Psoas muscle (tissue), 8 donors: ENCODE measurements around the gene ZBTB16. TPM values are rescaled to one million over a fixed set of nuclear protein-coding genes. Genes with fewer than 3 reads are reported as not detected.

ENCODE experiments used
- ATAC-seq, 4 donors: fragments of 200-7000 bp; cut with Tn5 transposase; one replicate each; pipeline ENCODE4 v1.9.1; 2020; ENCODE audit warnings: moderate library complexity in 3 of 4, mild to moderate bottlenecking in 2 of 4
- DNase-seq, 2 donors: peaks; one replicate each; pipeline ENCODE4 v3.0.0-alpha.2; 2020
- H3K27ac ChIP-seq: fragments of 200-600 bp; one replicate; pipeline ENCODE4 v1.8.0; 2022
- H3K27me3 ChIP-seq, 3 donors: fragments of 200-600 bp in 1 of 3; one replicate each; pipeline versions ENCODE4 v1.6.1 to v1.8.0; 2013 to 2022; ENCODE audit warnings: low read length in 2 of 3, mild to moderate bottlenecking in 2 of 3, moderate library complexity in 1 of 3; ENCODE audit not compliant: insufficient read depth in 3 of 3
- H3K36me3 ChIP-seq, 2 donors: fragments of 200-600 bp in 1 of 2; one replicate each; pipeline versions ENCODE4 v1.6.1 to v1.8.0; 2013 to 2022; ENCODE audit warnings: low read depth in 1 of 2, mild to moderate bottlenecking in 1 of 2, moderate library complexity in 1 of 2; ENCODE audit not compliant: insufficient read depth in 1 of 2
- H3K4me1 ChIP-seq: fragments of 200-600 bp; one replicate; pipeline ENCODE4 v1.8.0; 2022
- H3K4me3 ChIP-seq: fragments of 200-600 bp; one replicate; pipeline ENCODE4 v1.8.0; 2022; ENCODE audit warnings: mild to moderate bottlenecking
- H3K9me3 ChIP-seq: fragments of 200-600 bp; one replicate; pipeline ENCODE4 v1.8.0; 2022
- WGBS, 3 donors: extraction: QIAGEN DNeasy Blood & Tissue Kit; methylation state at CpG; one replicate each; pipeline versions ENCODE4 v1.1.6 to v1.1.7; 2013; 5-methylcytosine and 5-hydroxymethylcytosine counted together
- intact Hi-C, 2 donors: fragments of 100-400 bp; cut with DNase I; formaldehyde crosslinking; loops; one replicate each; pipeline versions ENCODE4 v1.11.0 to v1.14.2; 2022
- polyA plus RNA-seq, 3 donors: library from polyadenylated mRNA; stranded (reverse); fragments of 200-250 nt; gene quantifications; one replicate each; pipeline ENCODE4 v1.2.3, GENCODE V29; 2013
- total RNA-seq, 4 donors: library from RNA; stranded (reverse); fragmentation: NEBNext Ultra II Directional in 2 of 4; extraction: Animal tissue kit (Norgen Biotek cat#: 25700) in 2 of 4; gene quantifications; one replicate each; pipeline versions ENCODE4 v1.2.1 to v1.2.4, GENCODE V29; 2021 to 2023
- TF ChIP-seq, protein P1 (sequence below): fragments of 200-600 bp; IDR thresholded peaks from one replicate; pipeline ENCODE4 v1.8.0; 2022; ENCODE audit warnings: antibody characterized with exemption
- donor health status: healthy with polysubstance abuse.
- donor health status: DM: no; HTN: no; CAD: no; lungs with moderate emphysema.
- donor health status: Bipolar disorder and iron deficiency.
- donor health status: healthy.
- donor health status: DM: yes; HTN: yes; CAD: no.
- donor health status: DM: no; HTN: no; CAD: no.
- donor health status: DM: no; HTN: no; CAD: no.
- donor health status: DM: yes; HTN: yes; CAD: no.

The ZBTB16 gene
- total and polyA plus RNA-seq, 7 donors = 11.7 to 299 (median 89.8) TPM

- H3K9me3 ChIP-seq = no peaks in the 10 kb centered on the region
- H3K27me3 ChIP-seq = no peaks in the 10 kb centered on the region
- TF ChIP-seq, protein P1, sequence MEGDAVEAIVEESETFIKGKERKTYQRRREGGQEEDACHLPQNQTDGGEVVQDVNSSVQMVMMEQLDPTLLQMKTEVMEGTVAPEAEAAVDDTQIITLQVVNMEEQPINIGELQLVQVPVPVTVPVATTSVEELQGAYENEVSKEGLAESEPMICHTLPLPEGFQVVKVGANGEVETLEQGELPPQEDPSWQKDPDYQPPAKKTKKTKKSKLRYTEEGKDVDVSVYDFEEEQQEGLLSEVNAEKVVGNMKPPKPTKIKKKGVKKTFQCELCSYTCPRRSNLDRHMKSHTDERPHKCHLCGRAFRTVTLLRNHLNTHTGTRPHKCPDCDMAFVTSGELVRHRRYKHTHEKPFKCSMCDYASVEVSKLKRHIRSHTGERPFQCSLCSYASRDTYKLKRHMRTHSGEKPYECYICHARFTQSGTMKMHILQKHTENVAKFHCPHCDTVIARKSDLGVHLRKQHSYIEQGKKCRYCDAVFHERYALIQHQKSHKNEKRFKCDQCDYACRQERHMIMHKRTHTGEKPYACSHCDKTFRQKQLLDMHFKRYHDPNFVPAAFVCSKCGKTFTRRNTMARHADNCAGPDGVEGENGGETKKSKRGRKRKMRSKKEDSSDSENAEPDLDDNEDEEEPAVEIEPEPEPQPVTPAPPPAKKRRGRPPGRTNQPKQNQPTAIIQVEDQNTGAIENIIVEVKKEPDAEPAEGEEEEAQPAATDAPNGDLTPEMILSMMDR = no peak
- H3K27ac ChIP-seq = no peak overlapping the region
- no peaks in the 10 kb centered on the region for H3K36me3 ChIP-seq
- intact Hi-C loops = no loop called here
- WGBS, 3 donors = 84 to 90% (median 87%) methylated on average over 4 of the region's 4 CpGs
- DNase-seq (no peak), ATAC-seq (no peak)
- H3K4me1 ChIP-seq = peaks cover 13% of the 10 kb centered on the region
- no peak overlapping the region for H3K4me3 ChIP-seq
Observed at GRCh38 chr11:114051558-114051957, 8.0 kb upstream of the ZBTB16 start.

DNA sequence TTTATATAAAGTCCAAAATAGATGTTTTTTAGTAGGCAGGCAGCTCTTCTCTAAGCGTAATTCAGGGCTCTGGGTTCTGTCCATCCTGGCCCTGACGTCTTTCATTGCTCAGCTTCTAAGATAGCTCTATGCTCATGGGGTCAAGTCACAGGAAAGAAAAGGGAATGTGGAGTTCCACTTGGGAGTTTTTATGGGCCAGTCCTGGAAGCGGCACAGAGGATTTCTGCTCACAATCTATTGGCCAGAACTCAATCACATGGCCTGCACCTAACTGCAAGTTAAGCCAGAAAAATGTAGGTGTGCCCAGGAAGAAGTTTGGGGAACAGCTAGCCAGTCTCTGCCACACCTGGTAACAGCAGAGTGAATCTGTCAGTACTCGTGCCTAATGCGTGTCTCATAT lies 7.4 kb upstream of the ZBTB16 start:
- intact Hi-C loops = no loop called here
- H3K4me1 ChIP-seq = peaks cover 13% of the 10 kb centered on the region
- WGBS, 3 donors = 83 to 91% (median 90%) methylated on average over 5 of the region's 5 CpGs
- H3K27me3 ChIP-seq = no peaks in the 10 kb centered on the region
- H3K9me3 ChIP-seq = no peaks in the 10 kb centered on the region
- no peak overlapping the region for H3K27ac ChIP-seq
- no peak for DNase-seq
- ATAC-seq = no peak
- TF ChIP-seq, protein P1 = no peak
- H3K4me3 ChIP-seq = no peak overlapping the region
- no peaks in the 10 kb centered on the region for H3K36me3 ChIP-seq

- Histone ChIP-seq H3K4me1 (peaks cover 25% of the 10 kb centered on the region), H3K27ac (no peak overlapping the region), H3K9me3 (no peaks in the 10 kb centered on the region), H3K36me3 (no peaks in the 10 kb centered on the region), H3K4me3 (no peak overlapping the region), H3K27me3 (no peaks in the 10 kb centered on the region)
- TF ChIP-seq, protein P1 = no peak
- intact Hi-C loops = no loop called here
- WGBS, 3 donors = 41 to 82% (median 62%) methylated on average over 2 of the region's 2 CpGs
- no peak for ATAC-seq
- DNase-seq = no peak
Observed at GRCh38 chr11:114053406-114053805, 6.1 kb upstream of the ZBTB16 start.

GRCh38 chr11:114054806-114055205 lies 4.7 kb upstream of the ZBTB16 start:
- no peak overlapping the region for H3K27ac ChIP-seq
- H3K36me3 ChIP-seq = no peaks in the 10 kb centered on the region
- H3K27me3 ChIP-seq = no peaks in the 10 kb centered on the region
- WGBS, 3 donors = 72 to 91% (median 82%) methylated on average over 3 of the region's 3 CpGs
- peaks cover 28% of the 10 kb centered on the region for H3K4me1 ChIP-seq
- TF ChIP-seq, protein P1 = no peak
- ATAC-seq = no peak
- intact Hi-C loops = loop anchor here in 1 of 2 donors (5.0 kb wide), 2 partner anchors 142 to 202 kb away; no protein-coding TSS in a partner anchor
- H3K4me3 ChIP-seq = no peak overlapping the region
- no peaks in the 10 kb centered on the region for H3K9me3 ChIP-seq
- DNase-seq = no peak

GRCh38 chr11:114056409-114056808 lies 3.1 kb upstream of the ZBTB16 start:
- DNase-seq = no peak
- no peaks in the 10 kb centered on the region for H3K9me3 ChIP-seq
- peaks cover 30% of the 10 kb centered on the region for H3K4me1 ChIP-seq
- TF ChIP-seq, protein P1 = no peak
- H3K4me3 ChIP-seq = no peak overlapping the region
- H3K36me3 ChIP-seq = no peaks in the 10 kb centered on the region
- H3K27me3 ChIP-seq = no peaks in the 10 kb centered on the region
- ATAC-seq = no peak
- intact Hi-C loops = loop anchor here in 1 of 2 donors (5.0 kb wide), 2 partner anchors 141 to 201 kb away; no protein-coding TSS in a partner anchor
- H3K27ac ChIP-seq = no peak overlapping the region
